SU-DHL-6 (cell line): ENCODE results near the gene RGL2.

Source experiments
- H2AFZ ChIP-seq: fragments of 200-600 bp; sonication (generic); 2 replicates; pipeline ENCODE4 v1.6.1; 2014; ENCODE audit warnings: low read depth, mild to moderate bottlenecking, moderate library complexity, mixed read lengths, antibody characterized with exemption, low read length; ENCODE audit not compliant: severe bottlenecking
- H3F3A ChIP-seq: fragments of 200-600 bp; shearing (Covaris generic); 2 replicates; pipeline ENCODE4 v1.6.0; 2016; ENCODE audit warnings: antibody characterized with exemption, mild to moderate bottlenecking; ENCODE audit not compliant: insufficient read depth
- H3K27ac ChIP-seq: fragments of 200-600 bp; sonication (generic); 2 replicates; pipeline ENCODE4 v1.5.1; 2016; ENCODE audit warnings: low read depth, mild to moderate bottlenecking, low read length, moderate library complexity, mixed read lengths
- H3K27me3 ChIP-seq: fragments of 200-600 bp; sonication (generic), shearing (Covaris generic); 2 replicates; pipeline ENCODE4 v1.6.0; 2014; ENCODE audit warnings: mild to moderate bottlenecking, low read length
- H3K36me3 ChIP-seq: fragments of 200-600 bp; sonication (generic); 2 replicates; pipeline ENCODE4 v1.6.1; 2014; ENCODE audit warnings: mild to moderate bottlenecking, low read length, mixed read lengths
- H3K4me2 ChIP-seq: fragments of 300-600, 200-600 bp; shearing (Covaris generic), sonication (generic); 2 replicates; pipeline ENCODE4 v1.6.0; 2014; ENCODE audit warnings: low read length, low read depth, mild to moderate bottlenecking; ENCODE audit not compliant: poor library complexity, severe bottlenecking
- H3K4me3 ChIP-seq: fragments of 200-600 bp; sonication (generic); 2 replicates; pipeline ENCODE4 v1.5.1; 2014; ENCODE audit warnings: antibody characterized with exemption, low read length, mild to moderate bottlenecking, mixed read lengths; ENCODE audit not compliant: insufficient read depth, poor library complexity, severe bottlenecking
- H3K79me2 ChIP-seq: fragments of 200-600 bp; sonication (generic); 2 replicates; pipeline ENCODE4 v1.6.1; 2014; ENCODE audit warnings: mild to moderate bottlenecking, low read length, moderate library complexity; ENCODE audit not compliant: insufficient read depth
- H3K9ac ChIP-seq: fragments of 200-600 bp; sonication (generic); 2 replicates; pipeline ENCODE4 v1.7.0; 2014; ENCODE audit warnings: mild to moderate bottlenecking, low read length
- H3K9me2 ChIP-seq: fragments of 200-600 bp; sonication (generic); replicated peaks from 2 replicates; pipeline ENCODE4 v1.6.1; 2014; ENCODE audit warnings: low read length; ENCODE audit not compliant: insufficient read depth
- H3K9me3 ChIP-seq: fragments of 200-600 bp; sonication (generic); 2 replicates; pipeline ENCODE4 v1.6.1; 2014; ENCODE audit warnings: low read length, mixed read lengths; ENCODE audit not compliant: insufficient read depth
- H4K20me1 ChIP-seq: fragments of 200-600 bp; sonication (generic); 2 replicates; pipeline ENCODE4 v1.6.1; 2014; ENCODE audit warnings: low read depth, mild to moderate bottlenecking, antibody characterized with exemption, low read length, moderate library complexity, mixed read lengths
- EZH2phosphoT487 ChIP-seq: fragments of 200-600 bp; sonication (generic), shearing (Covaris generic); conservative IDR thresholded peaks from 2 replicates; pipeline ENCODE4 v1.6.1; 2018; ENCODE audit warnings: mild to moderate bottlenecking, antibody characterized with exemption, low read length, moderate library complexity, mixed read lengths
- TF ChIP-seq, protein P1 (sequence below): fragments of 200-600 bp; sonication (generic); IDR thresholded peaks from one replicate; pipeline ENCODE4 v1.5.1; 2017; ENCODE audit warnings: antibody characterized with exemption, mild to moderate bottlenecking, low read length, moderate library complexity; ENCODE audit not compliant: insufficient read depth, poor library complexity, severe bottlenecking

Gene RGL2

GRCh38 chr6:33292996-33293682 lies 5.6 kb downstream of the RGL2 start:
- Histone ChIP-seq H3K27me3 (no peaks in the 10 kb centered on the region), H3K4me2 (no peak overlapping the region), H3K9me2 (no peaks in the 10 kb centered on the region), H3K27ac (no peak overlapping the region), H2AFZ (no peak overlapping the region), H3K9ac (no peak overlapping the region), H4K20me1 (no peaks in the 10 kb centered on the region), H3K79me2 (peaks cover 32% of the 10 kb centered on the region), H3K9me3 (no peaks in the 10 kb centered on the region), H3F3A (peaks cover 16% of the 10 kb centered on the region), H3K4me3 (no peak overlapping the region), H3K36me3 (no peaks in the 10 kb centered on the region)
- TF ChIP-seq EZH2phosphoT487, result no peak
- TF ChIP-seq, protein P1, sequence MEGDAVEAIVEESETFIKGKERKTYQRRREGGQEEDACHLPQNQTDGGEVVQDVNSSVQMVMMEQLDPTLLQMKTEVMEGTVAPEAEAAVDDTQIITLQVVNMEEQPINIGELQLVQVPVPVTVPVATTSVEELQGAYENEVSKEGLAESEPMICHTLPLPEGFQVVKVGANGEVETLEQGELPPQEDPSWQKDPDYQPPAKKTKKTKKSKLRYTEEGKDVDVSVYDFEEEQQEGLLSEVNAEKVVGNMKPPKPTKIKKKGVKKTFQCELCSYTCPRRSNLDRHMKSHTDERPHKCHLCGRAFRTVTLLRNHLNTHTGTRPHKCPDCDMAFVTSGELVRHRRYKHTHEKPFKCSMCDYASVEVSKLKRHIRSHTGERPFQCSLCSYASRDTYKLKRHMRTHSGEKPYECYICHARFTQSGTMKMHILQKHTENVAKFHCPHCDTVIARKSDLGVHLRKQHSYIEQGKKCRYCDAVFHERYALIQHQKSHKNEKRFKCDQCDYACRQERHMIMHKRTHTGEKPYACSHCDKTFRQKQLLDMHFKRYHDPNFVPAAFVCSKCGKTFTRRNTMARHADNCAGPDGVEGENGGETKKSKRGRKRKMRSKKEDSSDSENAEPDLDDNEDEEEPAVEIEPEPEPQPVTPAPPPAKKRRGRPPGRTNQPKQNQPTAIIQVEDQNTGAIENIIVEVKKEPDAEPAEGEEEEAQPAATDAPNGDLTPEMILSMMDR, result no peak

- H3K9me3 ChIP-seq, result no peaks in the 10 kb centered on the region
- no peaks in the 10 kb centered on the region for H3K27me3 ChIP-seq
- peak overlapping the region; percentile 80 for H3K9ac ChIP-seq
- no peak overlapping the region for H2AFZ ChIP-seq
- H3K9me2 ChIP-seq, result no peaks in the 10 kb centered on the region
- no peak overlapping the region for H3K27ac ChIP-seq
- H3K4me2 ChIP-seq, result peak overlapping the region; percentile 94
- peaks cover 14% of the 10 kb centered on the region for H3F3A ChIP-seq
- no peaks in the 10 kb centered on the region for H4K20me1 ChIP-seq
- peak overlapping the region; percentile 84 for H3K4me3 ChIP-seq
- peaks cover 46% of the 10 kb centered on the region for H3K79me2 ChIP-seq
- H3K36me3 ChIP-seq, result peaks cover 12% of the 10 kb centered on the region
- TF ChIP-seq EZH2phosphoT487, result no peak
- TF ChIP-seq, protein P1, result no peak
Observed at GRCh38 chr6:33290459-33290858, 8.3 kb downstream of the RGL2 start.

DNA sequence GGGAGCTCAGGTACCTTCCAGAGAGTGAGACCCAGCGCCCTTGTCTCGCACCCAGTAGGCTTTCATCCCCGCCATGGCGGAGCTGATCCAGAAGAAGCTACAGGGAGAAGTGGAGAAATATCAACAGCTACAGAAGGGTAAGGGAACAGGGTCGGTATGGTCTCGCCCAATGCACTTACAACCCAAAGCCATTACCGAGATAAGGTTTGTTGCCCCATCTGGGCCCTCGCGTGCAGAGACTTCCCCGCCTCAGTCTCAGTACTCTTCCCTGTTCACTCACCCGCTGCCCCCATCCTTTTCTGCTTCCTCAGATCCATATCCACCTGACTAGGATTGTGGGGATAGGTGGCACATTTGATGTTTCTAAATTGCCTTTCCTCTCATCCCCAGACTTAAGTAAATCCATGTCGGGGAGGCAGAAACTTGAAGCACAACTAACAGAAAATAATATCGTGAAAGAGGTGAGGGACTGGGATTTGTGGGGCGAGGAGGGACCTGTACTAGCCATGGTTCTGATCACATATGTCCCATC lies 8.9 kb downstream of the RGL2 start:
- Histone ChIP-seq H3K36me3 (peaks cover 13% of the 10 kb centered on the region), H2AFZ (peak overlapping the region; percentile 90), H3K9me2 (no peaks in the 10 kb centered on the region), H3K27ac (peak overlapping the region; percentile 65), H3K4me3 (peak overlapping the region; percentile 84), H3K79me2 (peaks cover 46% of the 10 kb centered on the region), H3K4me2 (peak overlapping the region; percentile 94), H3K27me3 (no peaks in the 10 kb centered on the region), H3K9me3 (no peaks in the 10 kb centered on the region), H3F3A (peaks cover 14% of the 10 kb centered on the region), H3K9ac (peak overlapping the region; percentile 80), H4K20me1 (no peaks in the 10 kb centered on the region)
- TF ChIP-seq, protein P1, result no peak
- no peak for TF ChIP-seq EZH2phosphoT487
